ENCODE results near the gene KHDRBS1.

Gene KHDRBS1

DNA sequence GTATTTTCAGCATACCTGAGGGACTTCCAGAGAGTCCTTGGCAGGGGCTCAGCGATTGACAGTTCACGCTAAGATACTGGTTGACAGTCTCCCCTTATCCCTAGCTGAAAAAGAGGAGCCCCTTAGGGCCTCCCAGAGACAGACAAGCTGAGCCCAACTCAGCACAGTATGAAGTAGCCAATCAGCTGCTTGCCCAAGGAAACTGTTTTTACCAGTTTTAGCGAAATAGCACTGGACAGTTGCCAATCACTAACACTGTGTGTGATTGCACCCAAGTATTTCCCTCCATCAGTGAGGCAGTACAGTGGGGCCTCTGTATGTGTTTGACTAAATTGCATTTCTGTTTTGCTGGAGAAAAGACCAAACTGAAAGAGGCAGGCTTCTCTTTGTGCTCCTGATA lies 27.0 kb downstream of the KHDRBS1 start:
- no peak overlapping the region for H3K9ac ChIP-seq (ENCODE audit: low read depth, low read length)
- no peaks in the 10 kb centered on the region for H3K9me3 ChIP-seq (ENCODE audit: control insufficient read depth, insufficient read depth, low read length)
- no peak overlapping the region for H3K4me3 ChIP-seq (ENCODE audit: low read depth, low read length)
- H3K4me1 ChIP-seq (ENCODE audit: control insufficient read depth, insufficient read depth, low read length), result no peaks in the 10 kb centered on the region
- peaks cover 54% of the 10 kb centered on the region for H3K36me3 ChIP-seq (ENCODE audit: control insufficient read depth, insufficient read depth, low read length)
- H3K27ac ChIP-seq (ENCODE audit: low read depth, low read length), result no peak overlapping the region
- H3K27me3 ChIP-seq (ENCODE audit: control insufficient read depth, insufficient read depth, low read length), result no peaks in the 10 kb centered on the region

- Histone ChIP-seq H3K9me3 (ENCODE audit: control insufficient read depth, insufficient read depth, low read length) (no peaks in the 10 kb centered on the region), H3K27me3 (ENCODE audit: control insufficient read depth, insufficient read depth, low read length) (no peaks in the 10 kb centered on the region), H3K27ac (ENCODE audit: low read depth, low read length) (no peak overlapping the region), H3K4me1 (ENCODE audit: control insufficient read depth, insufficient read depth, low read length) (no peaks in the 10 kb centered on the region), H3K4me3 (ENCODE audit: low read depth, low read length) (no peak overlapping the region), H3K36me3 (ENCODE audit: control insufficient read depth, insufficient read depth, low read length) (peaks cover 41% of the 10 kb centered on the region), H3K9ac (ENCODE audit: low read depth, low read length) (no peak overlapping the region)
Measured at GRCh38 chr1:32042330-32042729, 28.7 kb downstream of the KHDRBS1 start.

DNA sequence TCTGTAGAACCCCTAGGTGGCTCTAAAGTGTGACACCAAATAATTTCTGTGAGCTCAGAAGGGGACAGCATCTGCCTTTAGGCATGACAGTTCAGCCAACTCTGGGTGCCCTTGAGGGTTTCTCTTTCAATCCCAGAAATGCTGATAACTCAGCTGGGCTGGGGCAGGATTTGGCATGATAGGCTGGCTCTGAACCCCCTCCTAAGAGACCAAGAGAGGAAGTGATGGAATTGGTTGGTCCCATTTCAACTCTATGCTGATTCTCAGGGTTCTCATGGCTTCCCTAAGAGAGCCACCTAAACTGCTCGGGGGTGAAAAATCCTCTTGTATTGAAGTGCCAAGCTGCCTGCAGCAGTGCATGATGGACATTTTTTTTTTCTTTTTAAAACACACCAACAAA lies 30.6 kb downstream of the KHDRBS1 start:
- no peak overlapping the region for H3K9ac ChIP-seq (ENCODE audit: low read depth, low read length)
- H3K4me1 ChIP-seq (ENCODE audit: control insufficient read depth, insufficient read depth, low read length), result no peaks in the 10 kb centered on the region
- H3K27ac ChIP-seq (ENCODE audit: low read depth, low read length), result no peak overlapping the region
- no peaks in the 10 kb centered on the region for H3K27me3 ChIP-seq (ENCODE audit: control insufficient read depth, insufficient read depth, low read length)
- H3K4me3 ChIP-seq (ENCODE audit: low read depth, low read length), result no peak overlapping the region
- no peaks in the 10 kb centered on the region for H3K9me3 ChIP-seq (ENCODE audit: control insufficient read depth, insufficient read depth, low read length)
- peaks cover 22% of the 10 kb centered on the region for H3K36me3 ChIP-seq (ENCODE audit: control insufficient read depth, insufficient read depth, low read length)

- Histone ChIP-seq H3K9me3 (ENCODE audit: control insufficient read depth, insufficient read depth, low read length) (no peaks in the 10 kb centered on the region), H3K9ac (ENCODE audit: low read depth, low read length) (no peak overlapping the region), H3K4me3 (ENCODE audit: low read depth, low read length) (no peak overlapping the region), H3K27ac (ENCODE audit: low read depth, low read length) (no peak overlapping the region), H3K27me3 (ENCODE audit: control insufficient read depth, insufficient read depth, low read length) (no peaks in the 10 kb centered on the region), H3K4me1 (ENCODE audit: control insufficient read depth, insufficient read depth, low read length) (no peaks in the 10 kb centered on the region), H3K36me3 (ENCODE audit: control insufficient read depth, insufficient read depth, low read length) (peaks cover 16% of the 10 kb centered on the region)
Measured at GRCh38 chr1:32045772-32046171, 32.1 kb downstream of the KHDRBS1 start.

- Histone ChIP-seq H3K4me3 (ENCODE audit: low read depth, low read length) (no peak overlapping the region), H3K9ac (ENCODE audit: low read depth, low read length) (no peak overlapping the region), H3K27ac (ENCODE audit: low read depth, low read length) (no peak overlapping the region), H3K9me3 (ENCODE audit: control insufficient read depth, insufficient read depth, low read length) (no peaks in the 10 kb centered on the region), H3K36me3 (ENCODE audit: control insufficient read depth, insufficient read depth, low read length) (peaks cover 27% of the 10 kb centered on the region), H3K4me1 (ENCODE audit: control insufficient read depth, insufficient read depth, low read length) (no peaks in the 10 kb centered on the region), H3K27me3 (ENCODE audit: control insufficient read depth, insufficient read depth, low read length) (no peaks in the 10 kb centered on the region)
Measured at GRCh38 chr1:32047701-32048100, 34.0 kb downstream of the KHDRBS1 start.

DNA sequence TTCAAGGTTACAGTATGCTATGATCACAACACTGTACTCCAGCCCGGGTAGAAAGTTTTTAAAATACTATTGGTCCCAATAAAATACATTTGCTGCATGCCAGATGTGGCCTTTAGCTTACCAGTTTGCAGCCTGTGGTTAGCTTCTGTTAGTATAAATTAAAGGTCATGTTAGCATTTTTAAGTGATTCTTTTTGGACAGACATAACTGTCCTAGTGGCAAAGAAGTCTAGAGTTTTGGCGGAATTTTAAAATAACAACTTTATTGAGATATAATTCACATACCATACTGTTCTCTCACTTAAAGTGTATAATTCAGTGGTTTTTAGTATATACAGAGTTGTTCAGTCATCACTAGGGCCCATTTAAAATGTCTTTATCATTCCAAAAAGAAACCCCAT lies 34.8 kb downstream of the KHDRBS1 start:
- no peak overlapping the region for H3K4me3 ChIP-seq (ENCODE audit: low read depth, low read length)
- H3K4me1 ChIP-seq (ENCODE audit: control insufficient read depth, insufficient read depth, low read length), result no peaks in the 10 kb centered on the region
- no peaks in the 10 kb centered on the region for H3K27me3 ChIP-seq (ENCODE audit: control insufficient read depth, insufficient read depth, low read length)
- H3K9ac ChIP-seq (ENCODE audit: low read depth, low read length), result no peak overlapping the region
- H3K36me3 ChIP-seq (ENCODE audit: control insufficient read depth, insufficient read depth, low read length), result peaks cover 34% of the 10 kb centered on the region
- no peak overlapping the region for H3K27ac ChIP-seq (ENCODE audit: low read depth, low read length)
- no peaks in the 10 kb centered on the region for H3K9me3 ChIP-seq (ENCODE audit: control insufficient read depth, insufficient read depth, low read length)

GRCh38 chr1:32051706-32052105 lies 38.0 kb downstream of the KHDRBS1 start:
- H3K4me3 ChIP-seq (ENCODE audit: low read depth, low read length), result no peak overlapping the region
- H3K27ac ChIP-seq (ENCODE audit: low read depth, low read length), result no peak overlapping the region
- peaks cover 66% of the 10 kb centered on the region for H3K36me3 ChIP-seq (ENCODE audit: control insufficient read depth, insufficient read depth, low read length)
- no peaks in the 10 kb centered on the region for H3K9me3 ChIP-seq (ENCODE audit: control insufficient read depth, insufficient read depth, low read length)
- H3K9ac ChIP-seq (ENCODE audit: low read depth, low read length), result no peak overlapping the region
- H3K27me3 ChIP-seq (ENCODE audit: control insufficient read depth, insufficient read depth, low read length), result no peaks in the 10 kb centered on the region
- no peaks in the 10 kb centered on the region for H3K4me1 ChIP-seq (ENCODE audit: control insufficient read depth, insufficient read depth, low read length)

GRCh38 chr1:32052887-32053286 lies 39.2 kb downstream of the KHDRBS1 start:
- Histone ChIP-seq H3K9ac (ENCODE audit: low read depth, low read length) (no peak overlapping the region), H3K27me3 (ENCODE audit: control insufficient read depth, insufficient read depth, low read length) (no peaks in the 10 kb centered on the region), H3K9me3 (ENCODE audit: control insufficient read depth, insufficient read depth, low read length) (no peaks in the 10 kb centered on the region), H3K36me3 (ENCODE audit: control insufficient read depth, insufficient read depth, low read length) (peaks cover 72% of the 10 kb centered on the region), H3K4me1 (ENCODE audit: control insufficient read depth, insufficient read depth, low read length) (no peaks in the 10 kb centered on the region), H3K27ac (ENCODE audit: low read depth, low read length) (no peak overlapping the region), H3K4me3 (ENCODE audit: low read depth, low read length) (no peak overlapping the region)

- Histone ChIP-seq H3K4me3 (ENCODE audit: low read depth, low read length) (no peak overlapping the region), H3K36me3 (ENCODE audit: control insufficient read depth, insufficient read depth, low read length) (peaks cover 90% of the 10 kb centered on the region), H3K27ac (ENCODE audit: low read depth, low read length) (no peak overlapping the region), H3K9me3 (ENCODE audit: control insufficient read depth, insufficient read depth, low read length) (no peaks in the 10 kb centered on the region), H3K27me3 (ENCODE audit: control insufficient read depth, insufficient read depth, low read length) (no peaks in the 10 kb centered on the region), H3K4me1 (ENCODE audit: control insufficient read depth, insufficient read depth, low read length) (peaks cover 7% of the 10 kb centered on the region), H3K9ac (ENCODE audit: low read depth, low read length) (no peak overlapping the region)
Measured at GRCh38 chr1:32055416-32055815, 41.7 kb downstream of the KHDRBS1 start.

DNA sequence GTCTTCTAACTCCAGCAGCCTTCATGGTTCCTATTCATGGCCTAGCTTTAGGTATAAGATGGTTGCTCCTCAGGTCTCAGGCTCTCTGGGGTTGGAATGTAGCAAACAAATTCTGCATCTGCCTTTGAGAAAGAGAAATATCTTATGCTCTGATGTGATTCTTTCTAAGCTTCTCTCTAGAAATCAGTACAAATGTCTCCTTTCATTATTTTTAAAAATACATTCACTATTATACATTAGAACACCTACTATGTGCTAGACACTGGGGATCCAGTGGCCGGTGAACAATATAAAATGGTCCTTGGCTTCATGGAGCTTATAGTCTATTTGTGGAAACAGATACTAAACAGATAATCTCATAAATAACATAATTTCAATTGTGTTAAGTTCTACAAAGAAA lies 42.9 kb downstream of the KHDRBS1 start:
- H3K9ac ChIP-seq (ENCODE audit: low read depth, low read length), result no peak overlapping the region
- no peak overlapping the region for H3K4me3 ChIP-seq (ENCODE audit: low read depth, low read length)
- peaks cover 90% of the 10 kb centered on the region for H3K36me3 ChIP-seq (ENCODE audit: control insufficient read depth, insufficient read depth, low read length)
- no peaks in the 10 kb centered on the region for H3K27me3 ChIP-seq (ENCODE audit: control insufficient read depth, insufficient read depth, low read length)
- H3K27ac ChIP-seq (ENCODE audit: low read depth, low read length), result no peak overlapping the region
- H3K9me3 ChIP-seq (ENCODE audit: control insufficient read depth, insufficient read depth, low read length), result no peaks in the 10 kb centered on the region
- peaks cover 17% of the 10 kb centered on the region for H3K4me1 ChIP-seq (ENCODE audit: control insufficient read depth, insufficient read depth, low read length)

- Histone ChIP-seq H3K9ac (ENCODE audit: low read depth, low read length) (no peak overlapping the region), H3K4me1 (ENCODE audit: control insufficient read depth, insufficient read depth, low read length) (peaks cover 34% of the 10 kb centered on the region), H3K27ac (ENCODE audit: low read depth, low read length) (peak overlapping the region; percentile 45), H3K27me3 (ENCODE audit: control insufficient read depth, insufficient read depth, low read length) (no peaks in the 10 kb centered on the region), H3K36me3 (ENCODE audit: control insufficient read depth, insufficient read depth, low read length) (peaks cover 63% of the 10 kb centered on the region), H3K9me3 (ENCODE audit: control insufficient read depth, insufficient read depth, low read length) (no peaks in the 10 kb centered on the region), H3K4me3 (ENCODE audit: low read depth, low read length) (no peak overlapping the region)
Measured at GRCh38 chr1:32060914-32061313, 47.2 kb downstream of the KHDRBS1 start.

DNA sequence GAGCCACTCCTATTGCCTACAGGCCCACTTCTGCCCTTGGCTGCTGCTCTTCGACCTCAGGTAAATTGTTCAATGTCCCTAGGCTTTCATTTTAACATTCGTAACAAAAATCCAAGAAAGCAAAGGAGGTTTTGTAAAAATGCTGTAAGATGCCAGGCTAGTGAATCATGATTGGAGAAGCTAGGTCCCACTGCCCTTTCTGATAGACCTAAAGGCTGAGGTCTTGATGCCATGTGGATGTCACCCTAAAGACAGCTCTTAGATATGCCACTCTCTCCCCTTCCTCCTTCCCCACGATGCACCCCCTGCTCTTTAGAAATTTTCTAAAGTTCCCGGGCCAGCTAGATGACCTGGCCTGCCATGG lies 49.2 kb downstream of the KHDRBS1 start:
- H3K27me3 ChIP-seq (ENCODE audit: control insufficient read depth, insufficient read depth, low read length), result no peaks in the 10 kb centered on the region
- H3K9ac ChIP-seq (ENCODE audit: low read depth, low read length), result no peak overlapping the region
- H3K36me3 ChIP-seq (ENCODE audit: control insufficient read depth, insufficient read depth, low read length), result peaks cover 50% of the 10 kb centered on the region
- H3K4me3 ChIP-seq (ENCODE audit: low read depth, low read length), result no peak overlapping the region
- H3K9me3 ChIP-seq (ENCODE audit: control insufficient read depth, insufficient read depth, low read length), result no peaks in the 10 kb centered on the region
- peaks cover 34% of the 10 kb centered on the region for H3K4me1 ChIP-seq (ENCODE audit: control insufficient read depth, insufficient read depth, low read length)
- peak overlapping the region; percentile 73 for H3K27ac ChIP-seq (ENCODE audit: low read depth, low read length)
